IPS DF 6.9 (cell line): ENCODE results near the gene TAPBPL.

Source experiments
- DNase-seq: peaks from one replicate; pipeline ENCODE4 v3.0.0-alpha.2; 2013; ENCODE audit warnings: low read depth, low spot score
- H3K27ac ChIP-seq: one replicate; pipeline ENCODE4 v1.5.1; 2013; ENCODE audit warnings: low read length, control low read depth
- H3K27me3 ChIP-seq: 2 replicates; pipeline ENCODE4 v1.6.1; 2013; ENCODE audit warnings: mild to moderate bottlenecking, low read length; ENCODE audit not compliant: control insufficient read depth, insufficient read depth
- H3K36me3 ChIP-seq: 2 replicates; pipeline ENCODE4 v1.6.1; 2013; ENCODE audit warnings: low read length; ENCODE audit not compliant: control insufficient read depth, insufficient read depth
- H3K4me1 ChIP-seq: 2 replicates; pipeline ENCODE4 v1.6.1; 2013; ENCODE audit warnings: low read length; ENCODE audit not compliant: control insufficient read depth, insufficient read depth
- H3K4me3 ChIP-seq: 2 replicates; pipeline ENCODE4 v1.5.1; 2013; ENCODE audit warnings: mild to moderate bottlenecking, low read length
- H3K9me3 ChIP-seq: 2 replicates; pipeline ENCODE4 v1.6.1; 2013; ENCODE audit warnings: low read length, inconsistent platforms; ENCODE audit not compliant: control insufficient read depth, insufficient read depth
- WGBS: extraction: QIAGEN DNeasy Blood & Tissue Kit; methylation state at CpG from one replicate; pipeline ENCODE4 v1.1.7; 2013; ENCODE audit warnings: mixed read lengths, missing lambda C conversion rate; ENCODE audit not compliant: insufficient read length, insufficient coverage; 5-methylcytosine and 5-hydroxymethylcytosine counted together

TAPBPL gene

GRCh38 chr12:6452944-6453630 lies 1.2 kb downstream of the TAPBPL start:
- no peaks in the 10 kb centered on the region for H3K9me3 ChIP-seq
- no peak overlapping the region for H3K27ac ChIP-seq
- DNase-seq: no peak
- H3K27me3 ChIP-seq: no peaks in the 10 kb centered on the region
- WGBS: no CpG with 5 or more reads among the region's 17 CpGs
- peaks cover 17% of the 10 kb centered on the region for H3K4me1 ChIP-seq
- H3K36me3 ChIP-seq: no peaks in the 10 kb centered on the region; the same call in 1 of the 2 replicates
- no peak overlapping the region for H3K4me3 ChIP-seq

GRCh38 chr12:6457220-6457945 lies 5.5 kb downstream of the TAPBPL start:
- H3K36me3 ChIP-seq: peaks cover 11% of the 10 kb centered on the region
- H3K27ac ChIP-seq: no peak overlapping the region
- no peaks in the 10 kb centered on the region for H3K27me3 ChIP-seq
- no peaks in the 10 kb centered on the region for H3K9me3 ChIP-seq
- WGBS: no CpG with 5 or more reads among the region's 12 CpGs
- peaks cover 6% of the 10 kb centered on the region for H3K4me1 ChIP-seq
- DNase-seq: no peak
- no peak overlapping the region for H3K4me3 ChIP-seq

DNA sequence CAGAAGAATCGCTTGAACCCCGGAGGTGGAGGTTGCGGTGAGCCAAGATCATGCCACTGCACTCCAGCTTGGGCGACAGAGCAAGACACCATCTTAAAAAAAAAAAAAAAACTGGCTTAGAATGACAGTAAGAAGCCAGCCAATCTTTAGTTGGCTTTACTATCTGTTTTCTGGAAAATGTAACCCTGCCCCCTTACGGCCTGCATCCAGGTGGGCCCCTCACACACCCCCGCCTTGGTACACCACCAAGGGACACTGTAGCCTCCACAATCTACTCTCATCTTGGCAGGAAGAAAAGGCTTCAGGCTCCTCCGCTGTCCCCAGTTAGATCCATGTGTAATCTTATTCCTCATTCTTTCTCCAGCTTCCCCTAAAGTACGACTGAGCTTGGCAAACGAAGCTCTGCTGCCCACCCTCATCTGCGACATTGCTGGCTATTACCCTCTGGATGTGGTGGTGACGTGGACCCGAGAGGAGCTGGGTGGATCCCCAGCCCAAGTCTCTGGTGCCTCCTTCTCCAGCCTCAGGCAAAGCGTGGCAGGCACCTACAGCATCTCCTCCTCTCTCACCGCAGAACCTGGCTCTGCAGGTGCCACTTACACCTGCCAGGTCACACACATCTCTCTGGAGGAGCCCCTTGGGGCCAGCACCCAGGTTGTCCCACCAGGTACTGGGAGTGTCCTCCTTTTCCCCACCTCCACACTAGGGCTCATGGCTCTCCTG lies 6.6 kb downstream of the TAPBPL start:
- H3K4me1 ChIP-seq: no peaks in the 10 kb centered on the region
- H3K9me3 ChIP-seq: no peaks in the 10 kb centered on the region
- DNase-seq: no peak
- no peak overlapping the region for H3K27ac ChIP-seq
- no peaks in the 10 kb centered on the region for H3K27me3 ChIP-seq
- WGBS: no CpG with 5 or more reads among the region's 14 CpGs
- H3K4me3 ChIP-seq: no peak overlapping the region
- peaks cover 14% of the 10 kb centered on the region for H3K36me3 ChIP-seq

DNA sequence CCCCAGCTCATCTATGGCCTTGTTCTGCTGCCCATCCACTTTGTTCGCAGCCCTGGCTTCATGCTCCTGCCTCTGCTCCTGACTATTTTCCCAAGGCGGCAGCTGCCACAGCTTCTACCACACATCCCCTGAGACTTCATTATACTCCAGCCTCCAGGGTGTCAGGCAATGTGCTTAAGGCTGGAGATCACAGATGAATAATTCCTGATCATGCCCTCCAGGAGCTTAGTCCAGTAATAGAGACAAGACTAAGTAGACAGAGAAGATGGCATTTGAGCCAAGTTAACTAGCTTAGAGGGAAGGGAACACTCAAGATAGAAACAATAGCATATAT lies 7.1 kb downstream of the TAPBPL start:
- H3K4me1 ChIP-seq: no peaks in the 10 kb centered on the region
- no peak for DNase-seq
- peaks cover 14% of the 10 kb centered on the region for H3K36me3 ChIP-seq
- no peak overlapping the region for H3K4me3 ChIP-seq
- H3K27me3 ChIP-seq: no peaks in the 10 kb centered on the region
- H3K27ac ChIP-seq: no peak overlapping the region
- WGBS: no CpG with 5 or more reads among the region's 2 CpGs
- no peaks in the 10 kb centered on the region for H3K9me3 ChIP-seq

- no peaks in the 10 kb centered on the region for H3K4me1 ChIP-seq
- no peak overlapping the region for H3K4me3 ChIP-seq
- no CpG with 5 or more reads among the region's 10 CpGs for WGBS
- no peaks in the 10 kb centered on the region for H3K27me3 ChIP-seq
- H3K9me3 ChIP-seq: no peaks in the 10 kb centered on the region
- no peak for DNase-seq
- peaks cover 21% of the 10 kb centered on the region for H3K36me3 ChIP-seq
- no peak overlapping the region for H3K27ac ChIP-seq
Measured at GRCh38 chr12:6460751-6461371, 9.0 kb downstream of the TAPBPL start.

DNA sequence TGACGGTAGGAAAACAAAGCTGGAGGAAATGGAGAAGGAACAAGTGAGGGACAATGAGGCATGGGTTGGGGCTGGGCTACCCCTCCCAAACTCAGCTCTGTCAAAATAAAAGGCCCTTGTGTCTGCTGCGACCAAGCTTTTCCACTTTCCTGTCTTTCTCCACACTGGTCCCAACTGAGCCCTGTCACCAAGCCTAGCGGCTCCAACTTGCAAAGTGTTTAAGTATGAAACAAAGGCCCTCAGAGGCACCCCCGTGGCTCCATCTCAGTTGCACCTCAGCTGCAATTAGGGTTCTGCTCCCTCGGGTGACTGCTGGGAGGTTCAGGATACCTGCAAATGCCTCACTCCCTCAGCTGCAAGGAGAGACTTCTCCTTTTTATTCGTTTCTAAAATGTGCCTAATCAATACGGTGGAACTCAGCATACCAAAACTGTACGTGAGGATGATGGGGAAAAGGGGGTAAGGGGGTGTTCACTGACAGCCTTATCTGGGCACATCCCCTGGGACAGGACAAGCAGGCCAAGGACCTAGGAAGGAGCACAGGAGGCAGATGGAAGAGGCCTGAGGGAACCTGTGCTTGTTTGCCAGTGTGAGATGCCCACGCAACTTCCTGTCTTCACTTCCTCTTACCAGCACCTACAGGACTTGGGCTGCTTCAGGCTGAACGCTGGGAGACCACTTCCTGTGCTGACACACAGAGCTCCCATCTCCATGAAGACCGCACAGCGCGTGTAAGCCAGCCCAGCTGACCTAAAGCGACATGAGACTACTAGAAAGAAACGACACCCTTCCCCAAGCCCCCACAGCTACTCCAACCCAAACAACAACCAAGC lies 9.8 kb downstream of the TAPBPL start:
- H3K27me3 ChIP-seq: no peaks in the 10 kb centered on the region
- peaks cover 21% of the 10 kb centered on the region for H3K36me3 ChIP-seq
- no peaks in the 10 kb centered on the region for H3K9me3 ChIP-seq
- no peak overlapping the region for H3K4me3 ChIP-seq
- no peaks in the 10 kb centered on the region for H3K4me1 ChIP-seq
- WGBS: no CpG with 5 or more reads among the region's 15 CpGs
- no peak overlapping the region for H3K27ac ChIP-seq
- no peak for DNase-seq

DNA sequence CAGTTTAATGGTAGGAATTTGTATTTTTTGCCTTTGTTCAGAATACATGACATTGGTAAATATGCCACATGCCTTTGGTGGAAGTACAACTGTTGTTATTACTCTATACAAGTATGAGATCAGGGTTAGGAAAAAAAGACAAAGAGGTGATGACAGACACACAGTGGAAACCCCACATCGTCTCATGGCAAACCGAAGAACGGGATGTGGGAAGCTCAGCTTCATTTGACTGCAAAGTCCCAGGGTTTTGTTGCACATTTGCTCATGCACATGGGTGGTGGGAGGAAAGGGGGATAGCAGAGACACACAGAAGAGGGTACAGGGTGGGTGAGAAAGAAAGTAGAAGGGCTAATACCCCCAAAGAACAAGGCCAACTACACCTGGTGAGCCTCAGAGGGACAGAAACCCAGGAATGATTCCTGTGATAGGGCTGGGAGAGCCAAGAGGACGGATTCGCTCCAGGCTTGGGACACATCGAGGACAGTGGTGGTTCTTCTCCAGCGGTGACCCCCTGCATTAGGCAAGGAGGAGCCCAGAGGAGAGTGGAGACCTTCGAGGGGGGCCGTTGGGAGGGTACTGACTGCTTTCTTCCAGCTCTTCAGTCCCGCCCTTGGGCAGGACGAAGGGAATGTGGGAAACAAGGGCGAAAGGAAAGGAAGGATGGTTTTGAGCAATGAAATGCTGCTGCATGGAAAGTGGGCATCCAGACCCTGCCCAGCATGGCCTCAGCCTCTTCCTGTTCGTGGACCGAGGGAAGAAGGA lies 10.6 kb downstream of the TAPBPL start:
- H3K27ac ChIP-seq: no peak overlapping the region

GRCh38 chr12:6463216-6463615 lies 11.4 kb downstream of the TAPBPL start:
- no CpG with 5 or more reads among the region's 7 CpGs for WGBS
- Histone ChIP-seq H3K4me3 (no peak overlapping the region), H3K27ac (no peak overlapping the region), H3K27me3 (no peaks in the 10 kb centered on the region), H3K36me3 (peaks cover 21% of the 10 kb centered on the region), H3K4me1 (no peaks in the 10 kb centered on the region), H3K9me3 (no peaks in the 10 kb centered on the region)
- DNase-seq: no peak

More for the DNA sequence above, 10.6 kb downstream of the TAPBPL start:
- H3K36me3 ChIP-seq: peaks cover 21% of the 10 kb centered on the region
- H3K27me3 ChIP-seq: no peaks in the 10 kb centered on the region
- WGBS: no CpG with 5 or more reads among the region's 14 CpGs
- no peak for DNase-seq
- H3K4me1 ChIP-seq: no peaks in the 10 kb centered on the region
- H3K4me3 ChIP-seq: no peak overlapping the region
- no peaks in the 10 kb centered on the region for H3K9me3 ChIP-seq

DNA sequence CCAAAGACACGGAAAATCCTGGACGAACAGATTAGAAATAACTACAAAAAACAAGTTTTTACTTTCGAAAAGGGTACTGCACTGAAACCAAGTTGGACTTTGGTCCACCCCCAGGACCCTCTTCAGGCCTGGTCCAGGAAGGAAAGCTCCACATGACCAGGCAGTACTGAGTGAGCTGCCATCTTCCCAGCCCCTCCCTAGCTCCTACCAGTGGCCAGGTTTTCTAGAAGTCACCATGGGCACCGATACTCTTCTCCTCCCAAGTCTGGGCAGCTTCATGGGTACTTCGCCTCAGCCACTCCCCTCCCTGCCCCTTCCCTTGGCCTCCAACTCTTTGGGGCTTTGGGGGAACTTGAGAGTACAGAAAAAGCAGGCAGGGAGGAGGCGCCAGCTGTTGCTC lies 12.0 kb downstream of the TAPBPL start:
- H3K4me1 ChIP-seq: no peaks in the 10 kb centered on the region
- no peak overlapping the region for H3K4me3 ChIP-seq
- H3K27ac ChIP-seq: no peak overlapping the region
- peaks cover 21% of the 10 kb centered on the region for H3K36me3 ChIP-seq
- no CpG with 5 or more reads among the region's 6 CpGs for WGBS
- no peaks in the 10 kb centered on the region for H3K27me3 ChIP-seq
- DNase-seq: no peak
- H3K9me3 ChIP-seq: no peaks in the 10 kb centered on the region
